DND-41 (cell line): ENCODE data around the gene MSH3.
A peak's percentile ranks its signal among the peaks of the same experiment; 100 is the strongest.

Experiments
- ATAC-seq: fragments of 200-7000 bp; cut with Tn5 transposase; 3 replicates; pipeline ENCODE4 v1.9.1; 2021; ENCODE audit warnings: low read depth; ENCODE audit not compliant: insufficient read depth
- DNase-seq: peaks from one replicate; pipeline ENCODE4 v3.0.0-alpha.2; 2020
- H2AFZ ChIP-seq: 2 replicates; pipeline ENCODE4 v1.6.0; 2012; ENCODE audit warnings: low read depth, low read length
- H3K27ac ChIP-seq: 2 replicates; pipeline ENCODE4 v1.5.1; 2012; ENCODE audit warnings: low read length, inconsistent platforms
- H3K27me3 ChIP-seq: fragments of 200-600 bp; sonication (generic); 2 replicates; pipeline ENCODE4 v1.6.0; 2012; ENCODE audit warnings: low read length, mild to moderate bottlenecking, inconsistent platforms; ENCODE audit not compliant: insufficient read depth, poor library complexity
- H3K36me3 ChIP-seq: 2 replicates; pipeline ENCODE4 v1.5.1; 2012; ENCODE audit warnings: low read length, inconsistent platforms; ENCODE audit not compliant: insufficient read depth
- H3K4me1 ChIP-seq: 2 replicates; pipeline ENCODE4 v1.5.1; 2012; ENCODE audit warnings: mild to moderate bottlenecking, low read length; ENCODE audit not compliant: insufficient read depth
- H3K4me2 ChIP-seq: 2 replicates; pipeline ENCODE4 v1.6.0; 2012; ENCODE audit warnings: mild to moderate bottlenecking, moderate library complexity, low read length, inconsistent platforms; ENCODE audit not compliant: insufficient read depth
- H3K4me3 ChIP-seq, 2 experiments: fragments of 200-600 bp in 1 of 2; shearing (Covaris generic) in 1 of 2; 2 replicates each; pipeline ENCODE4 v1.5.1; 2012 to 2016; ENCODE audit warnings: inconsistent platforms in 2 of 2, low read length in 2 of 2, mild to moderate bottlenecking in 2 of 2, low read depth in 1 of 2, moderate library complexity in 1 of 2
- H3K79me2 ChIP-seq: 2 replicates; pipeline ENCODE4 v1.6.0; 2012; ENCODE audit warnings: low read length, inconsistent platforms; ENCODE audit not compliant: insufficient read depth
- H3K9ac ChIP-seq: 2 replicates; pipeline ENCODE4 v1.6.0; 2012; ENCODE audit warnings: low read depth, mild to moderate bottlenecking, inconsistent platforms, low read length, moderate library complexity
- H3K9me3 ChIP-seq: 2 replicates; pipeline ENCODE4 v1.5.1; 2012; ENCODE audit warnings: low read length, moderate library complexity, mild to moderate bottlenecking, inconsistent platforms; ENCODE audit not compliant: insufficient read depth, severe bottlenecking
- H4K20me1 ChIP-seq: 2 replicates; pipeline ENCODE4 v1.6.0; 2012; ENCODE audit warnings: low read length; ENCODE audit not compliant: insufficient read depth
- CTCF ChIP-seq: IDR thresholded peaks from 2 replicates; pipeline ENCODE4 v1.5.1; 2012; ENCODE audit warnings: borderline replicate concordance, low read length, moderate library complexity, mild to moderate bottlenecking; ENCODE audit not compliant: poor library complexity, severe bottlenecking; ENCODE audit errors: extremely low read depth
- EZH2 ChIP-seq: IDR thresholded peaks from 3 replicates; pipeline ENCODE4 v1.6.1; 2012; ENCODE audit warnings: borderline replicate concordance, low read depth, mild to moderate bottlenecking, moderate library complexity, low read length, inconsistent platforms; ENCODE audit not compliant: severe bottlenecking

Gene MSH3

GRCh38 chr5:80662108-80662507 is 7.7 kb downstream of the MSH3 start:
- no peak for DNase-seq
- H2AFZ ChIP-seq: no peak overlapping the region
- H3K4me3 ChIP-seq: no peak overlapping the region
- H3K9ac ChIP-seq: no peak overlapping the region
- H3K27me3 ChIP-seq: no peaks in the 10 kb centered on the region
- no peak overlapping the region for H3K27ac ChIP-seq
- H3K36me3 ChIP-seq: peaks cover 75% of the 10 kb centered on the region
- H4K20me1 ChIP-seq: no peaks in the 10 kb centered on the region
- no peak overlapping the region for H3K4me2 ChIP-seq
- TF ChIP-seq EZH2 (no peak), CTCF (no peak)
- ATAC-seq: no peak
- H3K9me3 ChIP-seq: no peaks in the 10 kb centered on the region
- H3K4me1 ChIP-seq: no peaks in the 10 kb centered on the region
- H3K79me2 ChIP-seq: 0 out of 2 replicates have a peak, but pooled peaks cover 7% of the 10 kb centered on the region

GRCh38 chr5:80665057-80665456 is 10.6 kb downstream of the MSH3 start:
- Histone ChIP-seq H3K4me2 (no peak overlapping the region), H3K4me1 (peaks cover 3% of the 10 kb centered on the region; the same call in 1 of the 2 replicates), H4K20me1 (peaks cover 10% of the 10 kb centered on the region; the same call in 1 of the 2 replicates), H2AFZ (no peak overlapping the region), H3K9me3 (no peaks in the 10 kb centered on the region), H3K9ac (no peak overlapping the region), H3K27ac (no peak overlapping the region), H3K4me3 (no peak overlapping the region), H3K36me3 (peaks cover 69% of the 10 kb centered on the region), H3K27me3 (no peaks in the 10 kb centered on the region), H3K79me2 (peaks cover 4% of the 10 kb centered on the region; the same call in 1 of the 2 replicates)
- DNase-seq (no peak), ATAC-seq (no peak)
- no peak for TF ChIP-seq EZH2
- no peak for TF ChIP-seq CTCF

- H3K27me3 ChIP-seq: no peaks in the 10 kb centered on the region
- ATAC-seq (no peak), DNase-seq (no peak)
- no peak for TF ChIP-seq EZH2
- no peak for TF ChIP-seq CTCF
- peaks cover 71% of the 10 kb centered on the region for H3K36me3 ChIP-seq
- H3K4me3 ChIP-seq: no peak overlapping the region
- H4K20me1 ChIP-seq: peaks cover 10% of the 10 kb centered on the region; the same call in 1 of the 2 replicates
- H3K79me2 ChIP-seq: peaks cover 2% of the 10 kb centered on the region; the same call in 1 of the 2 replicates
- H3K27ac ChIP-seq: 0 out of 2 replicates have a peak overlapping the region, but pooled peaks have one; percentile 20
- peaks cover 3% of the 10 kb centered on the region; the same call in 1 of the 2 replicates for H3K4me1 ChIP-seq
- H3K9ac ChIP-seq: no peak overlapping the region
- H3K9me3 ChIP-seq: no peaks in the 10 kb centered on the region
- no peak overlapping the region for H2AFZ ChIP-seq
- H3K4me2 ChIP-seq: no peak overlapping the region
Observed at GRCh38 chr5:80667384-80667783, 12.9 kb downstream of the MSH3 start.
